ENCODE results near the gene SPR. TPM values are rescaled to one million over a fixed set of nuclear protein-coding genes. Genes with fewer than 3 reads are reported as not detected.

The SPR gene
- polyA plus RNA-seq (2013, experiment 1 of 2; ENCODE audit: insufficient read length), result 4.3 TPM
- polyA plus RNA-seq (2013, experiment 2 of 2; ENCODE audit: insufficient read length), result 4.1 TPM

GRCh38 chr2:72887032-72887739, at the start of gene SPR:
Gene SPR (plus strand): TSS chr2:72887408. CDS start chr2:72887433, 25 bp downstream.
- peak; percentile 49 for DNase-seq

- DNase-seq, result no peak
These were observed 47.1 kb upstream of the SPR start for GRCh38 chr2:72840066-72840465.

- no peak for DNase-seq
These were observed 45.6 kb upstream of the SPR start for GRCh38 chr2:72841462-72842125.

GRCh38 chr2:72843301-72843700, 43.9 kb upstream of the SPR start:
- no peak for DNase-seq

- no peak for DNase-seq
These were observed 40.8 kb upstream of the SPR start for GRCh38 chr2:72846171-72847095.

- no peak for DNase-seq
These were observed 39.5 kb upstream of the SPR start for GRCh38 chr2:72847534-72848315.

GRCh38 chr2:72848436-72849137, 38.6 kb upstream of the SPR start:
- DNase-seq, result no peak

GRCh38 chr2:72849138-72849462, 38.1 kb upstream of the SPR start:
- DNase-seq, result no peak

- DNase-seq, result no peak
These were observed 35.9 kb upstream of the SPR start for GRCh38 chr2:72851333-72851732.

- peak; percentile 44 for DNase-seq
These were observed 27.4 kb upstream of the SPR start for GRCh38 chr2:72859831-72860262.

- DNase-seq, result peak; percentile 84
These were observed 24.8 kb upstream of the SPR start for GRCh38 chr2:72862239-72862988.

GRCh38 chr2:72863046-72863445, 24.2 kb upstream of the SPR start:
- no peak for DNase-seq

- DNase-seq, result peak; percentile 4
These were observed 22.7 kb upstream of the SPR start for GRCh38 chr2:72864500-72864899.

- DNase-seq, result no peak
These were observed 16.1 kb upstream of the SPR start for GRCh38 chr2:72871060-72871459.

GRCh38 chr2:72871880-72872279, 15.3 kb upstream of the SPR start:
- no peak for DNase-seq

- DNase-seq, result peak; percentile 51
These were observed 3.7 kb upstream of the SPR start for GRCh38 chr2:72883356-72883962.

GRCh38 chr2:72886505-72887031, 640 bp upstream of the SPR start:
- no peak for DNase-seq

GRCh38 chr2:72887740-72888437, 681 bp downstream of the SPR start:
- DNase-seq, result peak; percentile 86

GRCh38 chr2:72888438-72889202, 1.4 kb downstream of the SPR start:
- DNase-seq, result no peak

Data from fibroblast of skin of scalp (primary cell).